Neural progenitor cell (in vitro differentiated cells): Measurements from ENCODE around the gene CD300LG.

Experiments used
- EZH2 ChIP-seq: fragments of 200-600 bp; sonication (generic); IDR thresholded peaks from 2 replicates; pipeline ENCODE4 v1.6.1; 2017; ENCODE audit warnings: antibody characterized with exemption, mild to moderate bottlenecking, moderate library complexity
- EZH2phosphoT487 ChIP-seq: fragments of 200-600 bp; sonication (generic); IDR thresholded peaks from 2 replicates; pipeline ENCODE4 v1.6.1; 2017; ENCODE audit warnings: antibody characterized with exemption
- TF ChIP-seq, protein P1 (sequence below): fragments of 200-600 bp; sonication (generic); IDR thresholded peaks from 2 replicates; pipeline ENCODE4 v1.5.1; 2017; ENCODE audit warnings: antibody characterized with exemption, mild to moderate bottlenecking

DNA sequence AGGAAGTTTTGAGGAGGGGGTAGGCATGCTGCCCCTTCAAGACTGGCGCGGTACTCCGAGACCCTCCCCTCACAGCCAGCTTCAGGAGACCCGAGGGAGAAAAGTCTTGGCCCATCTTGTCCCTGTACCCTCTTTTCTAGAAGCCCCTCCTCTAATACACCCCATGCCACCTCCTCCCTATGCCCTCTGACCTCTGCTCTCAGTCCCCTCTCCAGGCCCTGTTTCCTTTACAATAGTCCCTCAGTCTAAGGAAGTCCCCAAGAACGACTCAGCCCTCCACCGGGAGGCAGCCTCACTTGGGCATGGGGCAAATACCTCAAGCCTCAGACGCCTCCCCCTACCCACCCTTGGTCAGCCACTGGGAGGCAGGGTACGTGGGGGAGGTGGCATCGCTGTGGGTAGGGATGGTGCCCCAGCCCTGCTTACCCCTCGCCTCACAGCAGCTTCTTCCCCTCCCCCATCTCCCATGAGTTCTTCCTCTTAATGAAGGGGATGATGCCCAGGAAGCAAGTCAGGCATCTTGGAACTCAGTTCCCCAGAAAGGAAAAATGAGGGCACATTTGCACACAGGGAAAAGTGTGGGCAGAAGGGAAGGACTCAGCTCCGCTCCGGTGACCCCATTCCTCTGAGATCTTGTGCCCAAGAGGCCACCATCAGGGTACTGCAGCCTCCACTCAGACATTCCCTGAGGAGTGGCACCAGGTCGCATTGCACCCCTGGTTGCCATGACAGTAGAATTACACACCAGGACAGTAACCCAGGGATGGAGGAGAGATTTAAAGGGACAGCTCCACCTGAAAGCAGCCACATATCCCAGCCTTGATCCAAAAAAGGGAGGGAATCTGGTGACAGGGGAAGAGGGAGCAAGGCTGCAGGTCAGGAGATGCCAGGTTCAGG is 54.1 kb downstream of the CD300LG start:
- TF ChIP-seq, protein P1, sequence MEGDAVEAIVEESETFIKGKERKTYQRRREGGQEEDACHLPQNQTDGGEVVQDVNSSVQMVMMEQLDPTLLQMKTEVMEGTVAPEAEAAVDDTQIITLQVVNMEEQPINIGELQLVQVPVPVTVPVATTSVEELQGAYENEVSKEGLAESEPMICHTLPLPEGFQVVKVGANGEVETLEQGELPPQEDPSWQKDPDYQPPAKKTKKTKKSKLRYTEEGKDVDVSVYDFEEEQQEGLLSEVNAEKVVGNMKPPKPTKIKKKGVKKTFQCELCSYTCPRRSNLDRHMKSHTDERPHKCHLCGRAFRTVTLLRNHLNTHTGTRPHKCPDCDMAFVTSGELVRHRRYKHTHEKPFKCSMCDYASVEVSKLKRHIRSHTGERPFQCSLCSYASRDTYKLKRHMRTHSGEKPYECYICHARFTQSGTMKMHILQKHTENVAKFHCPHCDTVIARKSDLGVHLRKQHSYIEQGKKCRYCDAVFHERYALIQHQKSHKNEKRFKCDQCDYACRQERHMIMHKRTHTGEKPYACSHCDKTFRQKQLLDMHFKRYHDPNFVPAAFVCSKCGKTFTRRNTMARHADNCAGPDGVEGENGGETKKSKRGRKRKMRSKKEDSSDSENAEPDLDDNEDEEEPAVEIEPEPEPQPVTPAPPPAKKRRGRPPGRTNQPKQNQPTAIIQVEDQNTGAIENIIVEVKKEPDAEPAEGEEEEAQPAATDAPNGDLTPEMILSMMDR, result no peak
- TF ChIP-seq EZH2phosphoT487 (no peak), EZH2 (no peak)
